VCaP (cell line): ENCODE results near the gene ACTN2.

ENCODE experiments used
- H3K27ac ChIP-seq: fragments of 450-650 bp; 2 replicates; pipeline ENCODE4 v1.5.1; 2017
- TF ChIP-seq, protein P1 (sequence below): fragments of 450-650 bp; conservative IDR thresholded peaks from 2 replicates; pipeline ENCODE4 v1.5.1; 2017; ENCODE audit warnings: mild to moderate bottlenecking, moderate library complexity

Gene ACTN2

DNA sequence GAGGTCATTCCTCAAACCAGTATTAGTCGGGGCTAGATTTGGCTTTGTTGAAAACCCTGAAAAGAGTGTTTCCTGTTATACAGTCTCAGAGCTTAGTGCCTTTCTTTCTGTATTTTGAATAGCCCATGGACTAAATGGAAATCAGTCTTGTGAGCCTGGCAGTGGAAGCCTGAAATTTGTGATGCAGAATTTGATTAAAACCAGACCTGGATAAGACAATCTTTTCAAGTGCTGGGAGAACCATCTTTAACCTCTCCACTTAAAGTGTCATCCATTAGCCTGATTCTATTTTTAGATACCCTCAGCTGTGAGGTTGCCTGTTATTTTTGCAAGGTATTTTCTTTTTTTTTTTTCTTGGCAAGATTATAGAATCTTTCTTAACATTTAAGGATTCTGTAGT, 19.5 kb downstream of the ACTN2 start:
- no peak overlapping the region for H3K27ac ChIP-seq

DNA sequence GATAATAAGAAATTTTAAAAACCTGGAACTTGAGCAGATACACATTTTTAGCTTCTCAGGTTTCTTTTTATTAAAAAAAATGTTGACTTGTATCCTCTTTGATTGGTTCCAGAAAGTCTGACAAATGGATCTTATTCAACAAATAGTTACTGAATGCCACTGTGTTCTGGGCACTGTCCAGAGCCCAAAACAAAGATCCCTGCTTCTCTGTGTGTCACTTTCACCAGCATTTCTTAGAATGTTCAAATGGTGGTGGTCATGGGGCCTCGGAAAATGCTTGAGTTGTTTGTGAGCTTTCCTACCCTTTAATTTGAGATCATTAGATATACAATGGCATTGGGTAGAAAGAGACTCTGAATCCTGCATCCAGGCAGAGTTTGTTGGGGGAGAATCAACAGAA, 19.9 kb downstream of the ACTN2 start:
- TF ChIP-seq, protein P1, sequence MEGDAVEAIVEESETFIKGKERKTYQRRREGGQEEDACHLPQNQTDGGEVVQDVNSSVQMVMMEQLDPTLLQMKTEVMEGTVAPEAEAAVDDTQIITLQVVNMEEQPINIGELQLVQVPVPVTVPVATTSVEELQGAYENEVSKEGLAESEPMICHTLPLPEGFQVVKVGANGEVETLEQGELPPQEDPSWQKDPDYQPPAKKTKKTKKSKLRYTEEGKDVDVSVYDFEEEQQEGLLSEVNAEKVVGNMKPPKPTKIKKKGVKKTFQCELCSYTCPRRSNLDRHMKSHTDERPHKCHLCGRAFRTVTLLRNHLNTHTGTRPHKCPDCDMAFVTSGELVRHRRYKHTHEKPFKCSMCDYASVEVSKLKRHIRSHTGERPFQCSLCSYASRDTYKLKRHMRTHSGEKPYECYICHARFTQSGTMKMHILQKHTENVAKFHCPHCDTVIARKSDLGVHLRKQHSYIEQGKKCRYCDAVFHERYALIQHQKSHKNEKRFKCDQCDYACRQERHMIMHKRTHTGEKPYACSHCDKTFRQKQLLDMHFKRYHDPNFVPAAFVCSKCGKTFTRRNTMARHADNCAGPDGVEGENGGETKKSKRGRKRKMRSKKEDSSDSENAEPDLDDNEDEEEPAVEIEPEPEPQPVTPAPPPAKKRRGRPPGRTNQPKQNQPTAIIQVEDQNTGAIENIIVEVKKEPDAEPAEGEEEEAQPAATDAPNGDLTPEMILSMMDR: no peak
- H3K27ac ChIP-seq: no peak overlapping the region

More for the DNA sequence above, 19.5 kb downstream of the ACTN2 start:
- TF ChIP-seq, protein P1: no peak

DNA sequence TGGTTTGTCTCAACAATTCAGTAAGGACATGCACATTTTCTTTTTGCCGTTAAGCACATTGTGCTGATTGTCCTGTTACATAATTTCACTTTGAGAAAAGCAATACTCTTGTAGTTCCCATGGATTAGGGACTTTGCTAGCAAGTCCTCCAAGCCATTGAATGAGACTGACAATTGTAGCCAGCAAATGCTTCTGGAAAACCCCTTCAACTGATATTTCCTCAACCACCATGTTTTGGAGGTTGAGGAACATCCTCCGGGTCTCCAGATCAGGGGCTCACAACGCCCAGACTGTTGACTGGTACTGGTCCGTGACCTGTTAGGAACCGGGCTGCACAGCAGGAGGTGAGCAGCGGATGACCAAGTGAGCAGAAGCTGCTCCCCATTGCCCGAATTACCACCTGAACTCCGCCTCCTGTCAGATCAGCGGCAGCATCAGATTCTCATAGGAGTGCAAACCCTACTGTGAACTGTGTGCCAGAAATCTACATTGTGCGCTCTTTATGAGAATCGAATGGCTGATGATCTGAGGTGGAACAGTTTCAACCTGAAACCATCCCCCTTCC, 24.1 kb downstream of the ACTN2 start:
- TF ChIP-seq, protein P1: no peak
- H3K27ac ChIP-seq: no peak overlapping the region

DNA sequence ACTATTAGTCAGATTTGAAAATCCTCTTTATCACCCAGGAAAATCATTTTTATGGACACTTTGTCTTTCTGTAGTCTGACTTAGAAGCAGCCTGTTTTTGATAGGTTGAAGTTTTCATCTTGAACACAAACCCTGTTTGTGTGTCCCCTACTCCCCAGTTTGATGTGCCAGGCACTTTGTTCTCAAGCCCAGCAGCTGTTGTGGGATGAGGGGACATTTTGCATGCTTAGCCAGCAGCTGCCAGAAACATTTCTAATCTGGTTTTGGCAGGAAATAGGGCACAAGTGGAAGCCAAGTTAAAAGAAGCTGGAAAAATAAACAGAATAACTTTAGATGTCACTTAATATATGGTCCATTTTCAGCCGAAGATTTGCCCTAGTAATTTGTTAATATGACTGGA, 29.9 kb downstream of the ACTN2 start:
- TF ChIP-seq, protein P1: no peak
- no peak overlapping the region for H3K27ac ChIP-seq

DNA sequence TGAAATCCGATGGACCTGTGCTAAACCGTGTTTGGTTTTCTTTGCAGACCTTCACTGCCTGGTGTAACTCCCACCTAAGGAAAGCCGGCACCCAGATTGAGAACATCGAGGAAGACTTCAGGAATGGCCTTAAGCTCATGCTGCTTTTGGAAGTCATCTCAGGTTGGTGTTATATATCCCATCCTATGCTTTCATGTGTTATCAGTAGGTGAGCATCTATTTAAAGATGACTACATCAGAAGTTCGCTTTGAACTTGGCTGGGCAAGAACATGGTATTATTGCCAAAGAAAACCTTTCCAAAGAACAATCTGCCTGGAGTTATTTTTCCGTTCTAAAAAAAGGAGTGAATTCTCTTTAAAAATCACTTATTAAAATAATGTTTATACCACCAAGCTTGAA, 31.5 kb downstream of the ACTN2 start:
- TF ChIP-seq, protein P1: no peak
- no peak overlapping the region for H3K27ac ChIP-seq

DNA sequence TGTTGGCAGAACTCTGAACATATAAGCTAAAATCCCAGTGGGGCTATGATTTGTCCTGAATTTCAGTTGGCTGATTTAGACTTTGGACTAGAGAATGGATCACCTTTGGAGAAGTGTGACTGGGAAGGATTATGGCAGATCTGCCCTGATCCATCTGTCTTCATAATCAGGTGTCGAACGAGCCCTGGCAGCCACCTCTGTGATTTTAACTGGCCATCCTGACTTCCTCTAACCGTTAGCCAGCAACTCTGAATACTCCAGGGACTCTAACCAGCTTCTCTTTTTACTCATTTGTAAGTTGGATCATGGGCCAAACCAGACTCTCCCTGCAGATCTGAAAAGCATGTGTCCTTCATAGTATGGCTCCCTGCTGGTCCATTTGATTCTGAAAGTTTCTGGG, 32.0 kb downstream of the ACTN2 start:
- H3K27ac ChIP-seq: no peak overlapping the region
- TF ChIP-seq, protein P1: no peak

DNA sequence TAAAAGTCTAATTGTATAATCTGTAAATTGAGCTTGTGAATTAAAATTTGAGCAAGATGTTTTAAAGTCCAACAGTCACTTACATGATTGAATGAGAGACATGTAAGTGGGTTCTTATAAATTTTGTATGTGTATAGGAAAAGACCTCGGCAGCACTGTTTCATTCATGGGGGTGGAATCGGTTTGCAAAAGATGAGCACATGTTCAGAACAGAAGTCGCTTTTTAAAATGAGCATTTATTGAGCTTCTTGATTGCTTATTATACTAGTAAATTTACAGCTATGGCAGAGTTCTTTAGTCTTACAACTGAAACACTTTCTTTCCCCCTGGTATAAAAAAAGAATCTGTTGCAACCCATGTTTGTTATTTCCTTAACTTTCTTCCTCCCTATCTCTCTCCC, 33.9 kb downstream of the ACTN2 start:
- TF ChIP-seq, protein P1: no peak
- H3K27ac ChIP-seq: no peak overlapping the region
